ENCODE data around the gene CNTNAP4.

DNA sequence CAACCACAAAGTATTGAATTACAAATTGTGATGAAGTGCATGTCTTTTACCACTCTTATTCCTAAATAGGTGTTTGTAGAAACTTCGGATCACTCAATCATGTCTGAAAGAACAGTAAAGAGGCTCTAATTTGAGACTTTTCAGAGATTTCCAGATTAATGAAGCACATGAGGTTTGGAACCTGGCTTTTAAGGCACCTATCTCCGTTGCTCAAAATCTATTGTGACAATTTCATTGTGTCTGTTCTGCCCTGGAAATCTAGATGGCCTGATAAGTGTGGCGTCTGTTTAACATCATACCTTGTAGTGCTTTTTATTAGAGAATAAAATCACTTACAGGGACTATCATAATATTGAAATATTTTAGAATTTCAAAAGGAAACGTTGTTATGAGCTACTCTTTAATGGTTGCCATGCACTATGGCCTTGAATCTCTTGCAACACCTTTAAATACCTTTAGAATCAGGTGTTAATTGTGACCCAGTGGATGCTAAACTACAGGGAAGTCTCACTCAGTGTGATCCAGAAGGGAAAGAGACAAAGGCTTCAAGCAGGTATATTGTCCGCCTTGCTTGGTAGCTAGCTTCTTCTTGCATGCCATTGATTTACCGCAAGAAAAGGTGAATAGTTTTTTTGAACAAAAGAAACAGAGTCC is 210.3 kb downstream of the CNTNAP4 start:
- TF ChIP-seq POLR2AphosphoS5 (IDR thresholded peaks at IDR 0.05), result no peak
- TF ChIP-seq, protein P1, sequence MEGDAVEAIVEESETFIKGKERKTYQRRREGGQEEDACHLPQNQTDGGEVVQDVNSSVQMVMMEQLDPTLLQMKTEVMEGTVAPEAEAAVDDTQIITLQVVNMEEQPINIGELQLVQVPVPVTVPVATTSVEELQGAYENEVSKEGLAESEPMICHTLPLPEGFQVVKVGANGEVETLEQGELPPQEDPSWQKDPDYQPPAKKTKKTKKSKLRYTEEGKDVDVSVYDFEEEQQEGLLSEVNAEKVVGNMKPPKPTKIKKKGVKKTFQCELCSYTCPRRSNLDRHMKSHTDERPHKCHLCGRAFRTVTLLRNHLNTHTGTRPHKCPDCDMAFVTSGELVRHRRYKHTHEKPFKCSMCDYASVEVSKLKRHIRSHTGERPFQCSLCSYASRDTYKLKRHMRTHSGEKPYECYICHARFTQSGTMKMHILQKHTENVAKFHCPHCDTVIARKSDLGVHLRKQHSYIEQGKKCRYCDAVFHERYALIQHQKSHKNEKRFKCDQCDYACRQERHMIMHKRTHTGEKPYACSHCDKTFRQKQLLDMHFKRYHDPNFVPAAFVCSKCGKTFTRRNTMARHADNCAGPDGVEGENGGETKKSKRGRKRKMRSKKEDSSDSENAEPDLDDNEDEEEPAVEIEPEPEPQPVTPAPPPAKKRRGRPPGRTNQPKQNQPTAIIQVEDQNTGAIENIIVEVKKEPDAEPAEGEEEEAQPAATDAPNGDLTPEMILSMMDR (IDR thresholded peaks at IDR 0.05), result no peak
